RWPE2 (cell line): ENCODE data around the gene PTGER1.
A peak's percentile ranks its signal among the peaks of the same experiment; 100 is the strongest.

Experiments used
- ATAC-seq: fragments of 200-7000 bp; cut with Tn5 transposase; 3 replicates; pipeline ENCODE4 v1.9.1; 2021; ENCODE audit warnings: low read depth
- DNase-seq: peaks from one replicate; pipeline ENCODE4 v3.0.0-alpha.2; 2020; ENCODE audit warnings: low spot score
- H3K27ac ChIP-seq: fragments of 450-650 bp; 2 replicates; pipeline ENCODE4 v1.5.1; 2017; ENCODE audit warnings: mild to moderate bottlenecking; ENCODE audit not compliant: poor library complexity, severe bottlenecking
- H3K27me3 ChIP-seq: fragments of 250-450 bp; sonication (Bioruptor Pico); 2 replicates; pipeline ENCODE4 v1.5.1; 2021; ENCODE audit warnings: mild to moderate bottlenecking, moderate library complexity; ENCODE audit not compliant: insufficient read depth, poor library complexity, severe bottlenecking
- H3K36me3 ChIP-seq: fragments of 250-450 bp; sonication (Bioruptor Pico); 2 replicates; pipeline ENCODE4 v1.5.1; 2020; ENCODE audit warnings: low read depth, mild to moderate bottlenecking, moderate library complexity
- H3K4me1 ChIP-seq: fragments of 250-450 bp; sonication (Bioruptor Pico); 2 replicates; pipeline ENCODE4 v1.5.1; 2021; ENCODE audit warnings: mild to moderate bottlenecking, moderate library complexity; ENCODE audit not compliant: insufficient read depth, poor library complexity, severe bottlenecking
- H3K4me3 ChIP-seq: fragments of 250-450 bp; sonication (Bioruptor Pico); 2 replicates; pipeline ENCODE4 v1.5.1; 2021; ENCODE audit warnings: mild to moderate bottlenecking, moderate library complexity; ENCODE audit not compliant: severe bottlenecking
- H3K9me3 ChIP-seq: fragments of 250-450 bp; sonication (Bioruptor Pico); 2 replicates; pipeline ENCODE4 v1.5.1; 2021; ENCODE audit warnings: mild to moderate bottlenecking, moderate library complexity; ENCODE audit not compliant: severe bottlenecking
- TF ChIP-seq, protein P1 (sequence below): fragments of 450-650 bp; IDR thresholded peaks from one replicate; pipeline ENCODE4 v1.5.1; 2017; ENCODE audit warnings: mild to moderate bottlenecking, moderate library complexity; ENCODE audit not compliant: poor library complexity, severe bottlenecking

The PTGER1 gene, protein sequence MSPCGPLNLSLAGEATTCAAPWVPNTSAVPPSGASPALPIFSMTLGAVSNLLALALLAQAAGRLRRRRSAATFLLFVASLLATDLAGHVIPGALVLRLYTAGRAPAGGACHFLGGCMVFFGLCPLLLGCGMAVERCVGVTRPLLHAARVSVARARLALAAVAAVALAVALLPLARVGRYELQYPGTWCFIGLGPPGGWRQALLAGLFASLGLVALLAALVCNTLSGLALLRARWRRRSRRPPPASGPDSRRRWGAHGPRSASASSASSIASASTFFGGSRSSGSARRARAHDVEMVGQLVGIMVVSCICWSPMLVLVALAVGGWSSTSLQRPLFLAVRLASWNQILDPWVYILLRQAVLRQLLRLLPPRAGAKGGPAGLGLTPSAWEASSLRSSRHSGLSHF

DNA sequence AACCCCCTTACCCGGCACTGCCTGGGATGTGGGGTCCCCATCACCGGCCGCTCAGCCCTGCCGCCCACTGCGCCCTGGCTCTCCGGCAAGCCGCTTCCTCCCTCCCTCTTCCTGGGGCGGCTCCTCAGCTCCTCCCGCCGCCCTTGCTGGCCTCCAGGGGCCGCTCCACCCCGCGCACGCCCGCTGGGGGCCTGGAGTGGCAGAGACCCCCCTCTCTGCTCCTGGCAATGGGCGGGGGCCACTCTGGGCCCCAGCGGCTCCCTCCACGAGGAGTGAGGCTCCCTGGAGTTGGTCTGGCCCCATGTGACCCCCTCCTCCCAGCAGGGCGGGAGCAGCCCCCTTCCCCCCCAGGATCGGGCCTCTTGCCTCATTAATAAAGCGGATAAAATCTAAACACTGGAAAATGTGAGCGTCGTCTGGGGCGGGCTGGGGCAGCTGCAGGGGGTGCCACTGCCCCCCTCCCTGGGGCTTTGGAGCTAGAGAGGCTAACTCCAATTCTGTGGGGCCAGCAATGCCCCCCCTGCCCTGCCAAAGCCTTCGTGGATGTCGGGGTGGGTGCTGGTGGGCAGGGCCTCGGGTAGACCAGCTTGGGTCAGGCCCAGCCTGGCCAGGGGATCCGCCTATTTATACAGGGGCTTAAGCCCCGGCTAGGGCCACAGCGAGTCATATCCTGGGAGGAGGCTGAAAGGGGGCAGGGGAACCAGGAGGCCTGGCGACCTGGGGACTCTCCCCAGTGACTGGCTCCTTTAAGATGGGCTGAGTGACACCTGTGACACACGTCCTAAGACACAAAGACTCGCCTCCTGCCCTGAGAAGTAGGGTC, at the start of gene PTGER1:
Gene PTGER1 (minus strand): TSS at position 104 of the 823 bp plus-strand sequence. CDS start 1,034 bp downstream, outside the sequence.
- Histone ChIP-seq H3K9me3 (no peaks in the 10 kb centered on the region), H3K4me3 (no peak within 1 kb of the TSS), H3K36me3 (peaks cover 32% of the 10 kb centered on the region), H3K27ac (peak within 1 kb of the TSS; percentile 54), H3K4me1 (peaks cover 16% of the 10 kb centered on the region), H3K27me3 (no peaks in the 10 kb centered on the region)
- ATAC-seq, result peak; percentile 28
- peak; percentile 69 for DNase-seq
- TF ChIP-seq, protein P1, sequence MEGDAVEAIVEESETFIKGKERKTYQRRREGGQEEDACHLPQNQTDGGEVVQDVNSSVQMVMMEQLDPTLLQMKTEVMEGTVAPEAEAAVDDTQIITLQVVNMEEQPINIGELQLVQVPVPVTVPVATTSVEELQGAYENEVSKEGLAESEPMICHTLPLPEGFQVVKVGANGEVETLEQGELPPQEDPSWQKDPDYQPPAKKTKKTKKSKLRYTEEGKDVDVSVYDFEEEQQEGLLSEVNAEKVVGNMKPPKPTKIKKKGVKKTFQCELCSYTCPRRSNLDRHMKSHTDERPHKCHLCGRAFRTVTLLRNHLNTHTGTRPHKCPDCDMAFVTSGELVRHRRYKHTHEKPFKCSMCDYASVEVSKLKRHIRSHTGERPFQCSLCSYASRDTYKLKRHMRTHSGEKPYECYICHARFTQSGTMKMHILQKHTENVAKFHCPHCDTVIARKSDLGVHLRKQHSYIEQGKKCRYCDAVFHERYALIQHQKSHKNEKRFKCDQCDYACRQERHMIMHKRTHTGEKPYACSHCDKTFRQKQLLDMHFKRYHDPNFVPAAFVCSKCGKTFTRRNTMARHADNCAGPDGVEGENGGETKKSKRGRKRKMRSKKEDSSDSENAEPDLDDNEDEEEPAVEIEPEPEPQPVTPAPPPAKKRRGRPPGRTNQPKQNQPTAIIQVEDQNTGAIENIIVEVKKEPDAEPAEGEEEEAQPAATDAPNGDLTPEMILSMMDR, result peak; percentile 56

DNA sequence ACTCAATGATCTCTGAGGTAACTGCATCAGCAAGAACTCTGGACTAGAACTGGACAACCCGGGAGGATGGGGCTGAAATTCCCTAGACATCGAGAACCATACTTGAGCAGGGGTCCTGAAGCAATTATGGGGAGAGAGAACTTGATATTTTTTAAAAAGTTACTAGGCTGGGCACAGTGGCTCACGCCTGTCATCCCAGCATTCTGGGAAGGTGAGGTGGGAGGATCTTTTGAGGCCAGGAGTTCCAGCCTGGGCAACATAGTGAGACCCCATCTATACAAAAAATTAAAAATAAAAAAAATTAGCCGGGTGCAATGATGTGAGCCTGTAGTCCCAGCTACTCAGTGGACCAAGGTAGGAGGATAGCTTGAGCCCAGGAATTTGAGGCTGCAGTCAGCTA, 45.4 kb upstream of the PTGER1 start:
- Histone ChIP-seq H3K27me3 (no peaks in the 10 kb centered on the region), H3K4me1 (peaks cover 26% of the 10 kb centered on the region), H3K36me3 (peaks cover 17% of the 10 kb centered on the region), H3K4me3 (no peak overlapping the region), H3K9me3 (no peaks in the 10 kb centered on the region), H3K27ac (peak overlapping the region; percentile 98)
- ATAC-seq (no peak), DNase-seq (no peak)
- TF ChIP-seq, protein P1, result no peak

DNA sequence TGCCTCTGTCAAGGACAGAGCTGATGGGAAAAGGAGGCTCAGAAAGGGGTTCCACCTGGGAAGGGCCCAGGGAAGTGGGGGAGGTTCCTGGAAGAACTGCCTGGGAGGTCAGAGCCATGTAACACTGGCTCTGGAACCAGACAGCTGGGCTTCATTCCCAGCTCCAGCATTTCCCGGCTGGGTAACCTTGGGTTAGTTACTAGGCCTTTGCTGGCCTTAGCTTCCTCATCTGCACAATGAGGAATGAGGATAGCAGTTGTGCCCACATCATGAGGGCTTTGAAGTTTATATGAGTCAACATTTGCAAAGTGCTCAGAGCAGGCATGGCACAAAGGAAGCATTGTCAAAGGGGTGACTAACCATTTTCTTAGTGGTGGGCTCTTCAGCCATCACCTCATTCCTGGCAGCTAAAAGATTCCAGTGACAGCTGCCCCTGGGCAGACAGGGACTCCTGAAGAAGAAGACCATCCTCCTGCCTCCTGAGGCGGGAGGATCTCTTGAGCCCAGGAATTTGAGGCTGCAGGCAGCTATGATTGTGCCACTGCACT, 44.8 kb upstream of the PTGER1 start:
- Histone ChIP-seq H3K27ac (peak overlapping the region; percentile 98), H3K4me3 (no peak overlapping the region), H3K27me3 (no peaks in the 10 kb centered on the region), H3K4me1 (peaks cover 21% of the 10 kb centered on the region), H3K9me3 (no peaks in the 10 kb centered on the region), H3K36me3 (peaks cover 23% of the 10 kb centered on the region)
- ATAC-seq (peak; percentile 59), DNase-seq (no peak)
- TF ChIP-seq, protein P1, result no peak

DNA sequence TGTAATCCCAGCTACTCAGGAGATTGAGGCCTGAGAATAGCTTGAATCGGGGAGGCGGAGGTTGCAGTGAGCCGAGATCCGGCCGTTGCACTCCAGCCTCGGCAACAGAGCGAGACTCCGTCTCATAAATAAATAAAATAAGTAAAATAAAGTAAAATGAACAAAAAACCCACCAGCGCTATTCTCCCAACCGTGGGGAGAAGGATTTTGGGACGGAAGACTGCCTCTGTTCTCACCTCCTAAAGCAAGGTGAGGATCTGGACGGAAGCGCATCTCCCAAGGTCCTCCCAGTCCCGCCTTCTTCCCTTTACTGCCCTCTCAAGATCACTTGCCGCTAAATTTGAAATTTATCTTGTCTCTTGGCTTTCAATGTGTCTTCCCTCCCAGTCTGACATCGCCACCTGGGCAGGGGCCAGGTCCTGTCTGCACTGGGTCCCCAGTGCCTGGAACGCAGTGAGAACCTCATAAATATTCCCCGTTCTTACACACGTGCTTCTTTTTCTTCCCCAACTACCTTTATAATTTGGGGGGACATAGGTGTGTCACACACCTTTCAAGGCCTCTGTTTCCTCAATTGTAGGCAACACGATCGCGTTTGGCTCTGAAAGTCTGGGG, 44.2 kb upstream of the PTGER1 start:
- Histone ChIP-seq H3K27ac (peak overlapping the region; percentile 98), H3K36me3 (peaks cover 29% of the 10 kb centered on the region), H3K27me3 (no peaks in the 10 kb centered on the region), H3K9me3 (no peaks in the 10 kb centered on the region), H3K4me3 (no peak overlapping the region), H3K4me1 (peaks cover 21% of the 10 kb centered on the region)
- no peak for ATAC-seq
- TF ChIP-seq, protein P1, result no peak
- DNase-seq, result no peak
